IMR-90 (cell line): ENCODE data around the gene HOXA10. TPM values are rescaled to one million over a fixed set of nuclear protein-coding genes. Genes with fewer than 3 reads are reported as not detected.

Experiments used
- ATAC-seq: fragments of 200-7000 bp; cut with Tn5 transposase; 2 replicates; pipeline ENCODE4 v1.9.1; 2020; ENCODE audit warnings: low read depth, mild to moderate bottlenecking, moderate library complexity
- BruUV-seq: library from RNA; stranded (reverse); fragments of 400-500 nt; replicated peaks from 2 replicates; lab custom pipeline; 2021; lab: Mats Ljungman, UMichigan
- CTCF ChIA-PET: fragments of 300-600 bp; formaldehyde crosslinking; extraction: SDS; loops from one replicate; lab custom pipeline; 2021; ENCODE audit warnings: antibody characterized with exemption; lab: Yijun Ruan, JAX
- POLR2A ChIA-PET: fragments of 300-600 bp; sonication (Branson Sonifier 250); formaldehyde crosslinking; loops from one replicate; lab custom pipeline; 2022; ENCODE audit warnings: antibody characterized with exemption; ENCODE audit not compliant: unreplicated experiment; lab: Charles Lee
- DNase-seq: peaks from one replicate; pipeline ENCODE4 v3.0.0; 2013
- H2AFZ ChIP-seq: replicated peaks from 2 replicates; pipeline ENCODE3; 2013; ENCODE audit warnings: low read length, mild to moderate bottlenecking; ENCODE audit not compliant: poor library complexity
- H2AK5ac ChIP-seq: 2 replicates; pipeline ENCODE4 v1.6.1; 2013; ENCODE audit warnings: low read depth, low read length, inconsistent platforms
- H2AK9ac ChIP-seq: replicated peaks from 2 replicates; pipeline ENCODE3; 2013; ENCODE audit warnings: mild to moderate bottlenecking, low read depth, low read length, moderate library complexity; ENCODE audit not compliant: poor library complexity
- H2BK120ac ChIP-seq: 2 replicates; pipeline ENCODE4 v1.6.1; 2013; ENCODE audit warnings: low read depth, low read length, inconsistent platforms
- H2BK15ac ChIP-seq: 3 replicates; pipeline ENCODE4 v1.6.1; 2013; ENCODE audit warnings: low read depth, low read length, inconsistent platforms
- H2BK20ac ChIP-seq: 2 replicates; pipeline ENCODE4 v1.6.1; 2013; ENCODE audit warnings: low read depth, mild to moderate bottlenecking, inconsistent platforms, low read length, moderate library complexity
- H2BK5ac ChIP-seq: 2 replicates; pipeline ENCODE4 v1.6.1; 2013; ENCODE audit warnings: mild to moderate bottlenecking, low read depth, low read length, inconsistent platforms; ENCODE audit not compliant: poor library complexity, severe bottlenecking
- H3K14ac ChIP-seq: replicated peaks from 2 replicates; pipeline ENCODE4 v1.6.1; 2013; ENCODE audit warnings: low read depth, low read length, inconsistent platforms
- H3K18ac ChIP-seq: 2 replicates; pipeline ENCODE4 v1.6.1; 2013; ENCODE audit warnings: low read depth, low read length, control low read depth
- H3K23ac ChIP-seq: 2 replicates; pipeline ENCODE4 v1.6.1; 2013; ENCODE audit warnings: low read depth, low read length, inconsistent platforms
- H3K27ac ChIP-seq: 2 replicates; pipeline ENCODE4 v1.5.1; 2013; ENCODE audit warnings: mild to moderate bottlenecking, control low read depth, low read length; ENCODE audit not compliant: insufficient read depth
- H3K27me3 ChIP-seq: 2 replicates; pipeline ENCODE4 v1.6.1; 2013; ENCODE audit warnings: low read length; ENCODE audit not compliant: control insufficient read depth, insufficient read depth
- H3K36me3 ChIP-seq: 2 replicates; pipeline ENCODE4 v1.6.1; 2013; ENCODE audit warnings: low read length, mixed read lengths; ENCODE audit not compliant: control insufficient read depth, insufficient read depth
- H3K4ac ChIP-seq: 2 replicates; pipeline ENCODE4 v1.6.1; 2013; ENCODE audit warnings: low read depth, low read length, inconsistent platforms
- H3K4me1 ChIP-seq: 2 replicates; pipeline ENCODE4 v1.6.1; 2013; ENCODE audit warnings: low read length, mixed read lengths; ENCODE audit not compliant: control insufficient read depth, insufficient read depth
- H3K4me2 ChIP-seq: 2 replicates; pipeline ENCODE4 v1.6.1; 2013; ENCODE audit warnings: low read depth, mild to moderate bottlenecking, control low read depth, low read length, moderate library complexity
- H3K4me3 ChIP-seq: 2 replicates; pipeline ENCODE4 v1.5.1; 2013; ENCODE audit warnings: low read depth, mild to moderate bottlenecking, control low read depth, low read length, moderate library complexity; ENCODE audit not compliant: insufficient read depth
- H3K56ac ChIP-seq: 2 replicates; pipeline ENCODE4 v1.6.1; 2013; ENCODE audit warnings: low read length, inconsistent platforms; ENCODE audit not compliant: insufficient read depth; ENCODE audit errors: extremely low read depth
- H3K79me1 ChIP-seq, 2 experiments: 2 replicates each; pipeline ENCODE4 v1.6.1; 2013; ENCODE audit warnings: low read length in 2 of 2, inconsistent platforms in 1 of 2, low read depth in 1 of 2
- H3K9ac ChIP-seq: 2 replicates; pipeline ENCODE4 v1.6.1; 2013; ENCODE audit warnings: low read depth, low read length, control low read depth
- H3K9me1 ChIP-seq: 2 replicates; pipeline ENCODE4 v1.6.1; 2013; ENCODE audit warnings: low read length, inconsistent platforms; ENCODE audit not compliant: insufficient read depth
- H3K9me3 ChIP-seq: 2 replicates; pipeline ENCODE4 v1.6.1; 2013; ENCODE audit warnings: low read length; ENCODE audit not compliant: control insufficient read depth, insufficient read depth
- H4K20me1 ChIP-seq: 2 replicates; pipeline ENCODE4 v1.6.1; 2013; ENCODE audit warnings: low read length, inconsistent platforms; ENCODE audit not compliant: insufficient read depth
- H4K5ac ChIP-seq: 2 replicates; pipeline ENCODE4 v1.6.1; 2013; ENCODE audit warnings: mild to moderate bottlenecking, low read depth, low read length, control low read depth
- H4K8ac ChIP-seq, 2 experiments: 2 replicates each; pipeline ENCODE4 v1.6.1; 2013; ENCODE audit warnings: low read depth in 2 of 2, low read length in 2 of 2, control low read depth in 1 of 2, inconsistent platforms in 1 of 2
- H4K91ac ChIP-seq: 2 replicates; pipeline ENCODE4 v1.6.1; 2013; ENCODE audit warnings: low read depth, low read length, inconsistent platforms; ENCODE audit not compliant: insufficient read depth
- BHLHE40 ChIP-seq: fragments of 150-350 bp; IDR thresholded peaks from 2 replicates; pipeline ENCODE4 v1.6.1; 2016; ENCODE audit warnings: mild to moderate bottlenecking, low read depth, low read length
- CEBPB ChIP-seq: IDR thresholded peaks from 2 replicates; pipeline ENCODE4 v1.6.1; 2012; ENCODE audit warnings: low read depth, low read length, improper control_type of control experiment
- CHD1 ChIP-seq: IDR thresholded peaks from 2 replicates; pipeline ENCODE4 v1.6.1; 2012; ENCODE audit warnings: low read depth, low read length, improper control_type of control experiment
- CTCF ChIP-seq: conservative IDR thresholded peaks from 2 replicates; pipeline ENCODE4 v1.5.1; 2012; ENCODE audit warnings: mild to moderate bottlenecking, low read depth, low read length, improper control_type of control experiment
- FOS ChIP-seq: fragments of 150-350 bp; IDR thresholded peaks from 2 replicates; pipeline ENCODE4 v1.6.1; 2016; ENCODE audit warnings: low read depth, low read length
- MAFK ChIP-seq: IDR thresholded peaks from 2 replicates; pipeline ENCODE4 v1.6.1; 2012; ENCODE audit warnings: low read depth, low read length, improper control_type of control experiment
- MAZ ChIP-seq: IDR thresholded peaks from 2 replicates; pipeline ENCODE4 v1.6.1; 2012; ENCODE audit warnings: low read depth, mild to moderate bottlenecking, low read length, improper control_type of control experiment, moderate library complexity, borderline replicate concordance
- MXI1 ChIP-seq: IDR thresholded peaks from 2 replicates; pipeline ENCODE4 v1.6.1; 2012; ENCODE audit warnings: low read depth, mild to moderate bottlenecking, low read length, moderate library complexity, borderline replicate concordance
- NFE2L2 ChIP-seq: fragments of 150-350 bp; IDR thresholded peaks from 2 replicates; pipeline ENCODE4 v1.6.1; 2016; ENCODE audit warnings: low read depth, mild to moderate bottlenecking, low read length
- POLR2A ChIP-seq: IDR thresholded peaks from 2 replicates; pipeline ENCODE4 v1.6.1; 2012; ENCODE audit warnings: mild to moderate bottlenecking, low read depth, low read length
- RAD21 ChIP-seq: IDR thresholded peaks from 2 replicates; pipeline ENCODE4 v1.6.1; 2012; ENCODE audit warnings: low read length, improper control_type of control experiment
- RCOR1 ChIP-seq: IDR thresholded peaks from 2 replicates; pipeline ENCODE4 v1.6.1; 2012; ENCODE audit warnings: mild to moderate bottlenecking, low read length, improper control_type of control experiment; ENCODE audit not compliant: insufficient replicate concordance
- RFX5 ChIP-seq: IDR thresholded peaks from 2 replicates; pipeline ENCODE4 v1.8.0; 2012; ENCODE audit warnings: low read depth, mild to moderate bottlenecking, low read length, moderate library complexity
- SMC3 ChIP-seq: fragments of 150-350 bp; IDR thresholded peaks from 2 replicates; pipeline ENCODE4 v1.6.1; 2016; ENCODE audit warnings: low read depth, mild to moderate bottlenecking, antibody characterized with exemption, low read length, moderate library complexity
- WGBS, 2 experiments: methylation state at CpG; one replicate each; pipeline versions ENCODE4 v1.1.5 to v1.1.7; 2013; ENCODE audit warnings: missing lambda C conversion rate in 2 of 2; ENCODE audit not compliant: insufficient read length in 1 of 2; ENCODE audit errors: extremely low coverage in 2 of 2; 5-methylcytosine and 5-hydroxymethylcytosine counted together
- dilution Hi-C: fragments of 300-500 bp; cut with HindIII; formaldehyde crosslinking; loops from one replicate; pipeline ENCODE4 v1.14.3; 2018; ENCODE audit warnings: low sequenced_read_pairs; ENCODE audit not compliant: unreplicated experiment
- in situ Hi-C: fragments of 300-500 bp; cut with MboI; formaldehyde crosslinking; loops from 3 replicates; pipeline ENCODE4 v1.14.3; 2019; ENCODE audit warnings: low sequenced_read_pairs, inconsistent platforms, mixed read lengths
- intact Hi-C: fragments of 100-400 bp; cut with micrococcal nuclease; formaldehyde crosslinking; loops from 2 replicates; pipeline ENCODE4 v1.10.0; 2022
- polyA plus RNA-seq, 3 experiments: library from polyadenylated mRNA; depleted of rRNA; stranded (reverse); fragments of >200 nt; gene quantifications; 2 replicates each; pipeline ENCODE4 v1.2.3, GENCODE V29; 2012; ENCODE audit warnings: low replicate concordance in 1 of 3
- total RNA-seq: library from RNA; depleted of rRNA; stranded (reverse); fragments of >200 nt; gene quantifications from 2 replicates; pipeline ENCODE4 v1.2.3, GENCODE V29; 2012
- TF ChIP-seq, protein P1 (sequence below): fragments of 150-350 bp; IDR thresholded peaks from 2 replicates; pipeline ENCODE4 v1.6.1; 2017; ENCODE audit warnings: mild to moderate bottlenecking, antibody characterized with exemption, low read length, low read depth
- TF ChIP-seq, protein P2 (sequence below): fragments of 150-350 bp; IDR thresholded peaks from 2 replicates; pipeline ENCODE4 v1.6.1; 2016; ENCODE audit warnings: low read depth, mild to moderate bottlenecking, low read length, moderate library complexity, borderline replicate concordance

The HOXA10 gene
- total and polyA plus RNA-seq, 2 of the 4 experiments (the other 2 are of a cell fraction) = 0.10 to 0.18 TPM

DNA sequence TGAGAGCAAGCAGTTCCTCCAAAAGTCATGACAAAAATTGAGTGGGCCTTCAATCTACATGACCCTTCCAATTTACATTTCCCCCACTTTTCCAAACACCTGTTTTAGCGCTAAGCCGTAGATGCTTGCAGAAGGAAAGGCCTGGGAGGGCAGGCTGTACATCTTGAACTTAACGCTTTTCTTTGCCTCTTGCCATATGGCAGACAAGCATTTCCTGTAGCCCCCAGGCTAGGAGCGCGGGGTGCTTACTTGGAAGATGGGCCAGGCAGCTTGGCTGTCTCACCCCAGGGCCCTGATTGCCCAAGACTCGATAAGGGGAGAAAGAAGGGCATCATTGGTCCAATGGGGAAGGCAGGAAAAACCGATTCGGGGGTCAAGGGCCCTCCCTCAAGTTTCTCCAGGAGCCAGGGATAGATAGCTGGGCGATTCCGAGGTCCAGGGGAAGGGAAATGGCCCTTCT lies 1.8 kb downstream of the HOXA10 start:
- in situ Hi-C loops = no loop called here
- no peak overlapping the region for H3K4ac ChIP-seq
- ATAC-seq (no peak), DNase-seq (no peak)
- dilution Hi-C loops = no loop called here
- no peak overlapping the region for H2BK20ac ChIP-seq
- no peak overlapping the region for H3K27ac ChIP-seq
- no peak overlapping the region for H4K8ac ChIP-seq
- intact Hi-C loops = no loop called here
- no peak overlapping the region for H2AK9ac ChIP-seq
- peaks cover 19% of the 10 kb centered on the region; the same call in 1 of the 2 replicates for H4K20me1 ChIP-seq
- H2BK5ac ChIP-seq = no peak overlapping the region
- no peak overlapping the region for H3K18ac ChIP-seq
- H3K9me3 ChIP-seq = peaks cover 18% of the 10 kb centered on the region
- no peak overlapping the region for H3K4me3 ChIP-seq
- H3K56ac ChIP-seq = no peak overlapping the region
- POLR2A ChIA-PET = no interaction called here
- H3K36me3 ChIP-seq = no peaks in the 10 kb centered on the region
- H2AFZ ChIP-seq = no peak overlapping the region
- no peak overlapping the region for H4K5ac ChIP-seq
- no peak overlapping the region for H2AK5ac ChIP-seq
- no peaks in the 10 kb centered on the region for H3K79me1 ChIP-seq
- BruUV-seq = no TSS peak
- H2BK120ac ChIP-seq = no peak overlapping the region
- no peaks in the 10 kb centered on the region for H3K4me1 ChIP-seq
- H3K9ac ChIP-seq = no peak overlapping the region
- H3K27me3 ChIP-seq = peaks cover 93% of the 10 kb centered on the region
- H4K91ac ChIP-seq = no peak overlapping the region
- WGBS, 2 experiments = 47% methylated on average over 2 of the region's 10 CpGs; no CpG with 5 or more reads in 1 of the 2 experiments
- H3K9me1 ChIP-seq = no peaks in the 10 kb centered on the region
- no peak for TF ChIP-seq BHLHE40
- no peak for TF ChIP-seq FOS
- TF ChIP-seq MXI1 = no peak
- no peak for TF ChIP-seq SMC3
- TF ChIP-seq CHD1 = no peak
- TF ChIP-seq CTCF = no peak
- TF ChIP-seq RCOR1 = no peak
- no peak for TF ChIP-seq MAFK
- no peak for TF ChIP-seq CEBPB
- no peak for TF ChIP-seq POLR2A
- no peak for TF ChIP-seq RFX5
- no peak for TF ChIP-seq MAZ
- TF ChIP-seq, protein P1, sequence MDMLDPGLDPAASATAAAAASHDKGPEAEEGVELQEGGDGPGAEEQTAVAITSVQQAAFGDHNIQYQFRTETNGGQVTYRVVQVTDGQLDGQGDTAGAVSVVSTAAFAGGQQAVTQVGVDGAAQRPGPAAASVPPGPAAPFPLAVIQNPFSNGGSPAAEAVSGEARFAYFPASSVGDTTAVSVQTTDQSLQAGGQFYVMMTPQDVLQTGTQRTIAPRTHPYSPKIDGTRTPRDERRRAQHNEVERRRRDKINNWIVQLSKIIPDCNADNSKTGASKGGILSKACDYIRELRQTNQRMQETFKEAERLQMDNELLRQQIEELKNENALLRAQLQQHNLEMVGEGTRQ = no peak
- TF ChIP-seq, protein P2, sequence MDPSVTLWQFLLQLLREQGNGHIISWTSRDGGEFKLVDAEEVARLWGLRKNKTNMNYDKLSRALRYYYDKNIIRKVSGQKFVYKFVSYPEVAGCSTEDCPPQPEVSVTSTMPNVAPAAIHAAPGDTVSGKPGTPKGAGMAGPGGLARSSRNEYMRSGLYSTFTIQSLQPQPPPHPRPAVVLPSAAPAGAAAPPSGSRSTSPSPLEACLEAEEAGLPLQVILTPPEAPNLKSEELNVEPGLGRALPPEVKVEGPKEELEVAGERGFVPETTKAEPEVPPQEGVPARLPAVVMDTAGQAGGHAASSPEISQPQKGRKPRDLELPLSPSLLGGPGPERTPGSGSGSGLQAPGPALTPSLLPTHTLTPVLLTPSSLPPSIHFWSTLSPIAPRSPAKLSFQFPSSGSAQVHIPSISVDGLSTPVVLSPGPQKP = no peak
- TF ChIP-seq NFE2L2 = no peak
- no peak for TF ChIP-seq RAD21
- H3K4me2 ChIP-seq = no peak overlapping the region
- no peak overlapping the region for H3K14ac ChIP-seq
- H3K23ac ChIP-seq = no peak overlapping the region
- CTCF ChIA-PET = no interaction called here
- no peak overlapping the region for H2BK15ac ChIP-seq
